HEK293T (cell line): ENCODE results near the gene NOG.

Experiments
- CTCF ChIA-PET: fragments of 350-600 bp; formaldehyde crosslinking; extraction: SDS; loops from one replicate; lab custom pipeline; 2021; ENCODE audit warnings: antibody characterized with exemption, inconsistent platforms; lab: Yijun Ruan, JAX
- POLR2A ChIA-PET: fragments of 350-600 bp; formaldehyde crosslinking; extraction: SDS; loops from one replicate; lab custom pipeline; 2020; ENCODE audit warnings: antibody characterized with exemption, inconsistent platforms; lab: Yijun Ruan, JAX
- DNase-seq: peaks from one replicate; pipeline ENCODE4 v3.0.0; 2012; ENCODE audit warnings: mixed read lengths; ENCODE audit errors: extremely low spot score
- ARNT ChIP-seq: fragments of 450-650 bp; IDR thresholded peaks from 2 replicates; pipeline ENCODE4 v1.6.1; 2017; ENCODE audit warnings: mild to moderate bottlenecking
- BHLHE40 ChIP-seq: fragments of 450-650 bp; IDR thresholded peaks from 2 replicates; pipeline ENCODE4 v1.6.1; 2016; ENCODE audit warnings: mild to moderate bottlenecking, moderate library complexity, borderline replicate concordance
- CTBP1 ChIP-seq: fragments of 450-650 bp; IDR thresholded peaks from 2 replicates; pipeline ENCODE4 v1.6.1; 2016; ENCODE audit warnings: borderline replicate concordance
- ELF4 ChIP-seq: fragments of 450-650 bp; IDR thresholded peaks from 2 replicates; pipeline ENCODE4 v1.6.1; 2017; ENCODE audit warnings: antibody characterized with exemption
- FOXK2 ChIP-seq: fragments of 450-650 bp; IDR thresholded peaks from 2 replicates; pipeline ENCODE4 v1.6.1; 2016; ENCODE audit warnings: mild to moderate bottlenecking
- FOXM1 ChIP-seq: fragments of 450-650 bp; IDR thresholded peaks from 2 replicates; pipeline ENCODE4 v1.6.1; 2017; ENCODE audit warnings: mild to moderate bottlenecking, borderline replicate concordance
- HDGF ChIP-seq: fragments of 450-650 bp; IDR thresholded peaks from 2 replicates; pipeline ENCODE4 v1.6.1; 2017; ENCODE audit warnings: antibody characterized with exemption, borderline replicate concordance
- L3MBTL2 ChIP-seq: fragments of 450-650 bp; conservative IDR thresholded peaks from 2 replicates; pipeline ENCODE4 v1.6.1; 2016; ENCODE audit warnings: mild to moderate bottlenecking
- LEF1 ChIP-seq: fragments of 450-650 bp; IDR thresholded peaks from 2 replicates; pipeline ENCODE4 v1.6.1; 2017; ENCODE audit warnings: mild to moderate bottlenecking, borderline replicate concordance
- PKNOX1 ChIP-seq: fragments of 450-650 bp; IDR thresholded peaks from 2 replicates; pipeline ENCODE4 v1.6.1; 2016
- SP1 ChIP-seq: fragments of 450-650 bp; IDR thresholded peaks from 2 replicates; pipeline ENCODE4 v1.6.1; 2017
- SUZ12 ChIP-seq: fragments of 450-650 bp; IDR thresholded peaks from 2 replicates; pipeline ENCODE4 v1.6.1; 2016; ENCODE audit warnings: mild to moderate bottlenecking
- TARDBP ChIP-seq: fragments of 450-650 bp; IDR thresholded peaks from 2 replicates; pipeline ENCODE4 v1.6.1; 2016
- ZNF384 ChIP-seq: fragments of 450-650 bp; IDR thresholded peaks from 2 replicates; pipeline ENCODE4 v1.6.1; 2016

NOG gene

GRCh38 chr17:56592487-56593085 is 913 bp upstream of the NOG start:
- peak; percentile 86 for DNase-seq
- ChIA-PET CTCF (interaction anchor here (0.6 to 2.0 kb wide), 9 partner anchors 10 to 873 kb away, joined by 3 to 8 read pairs (median 4); no protein-coding TSS in a partner anchor), POLR2A (interaction anchor here (0.6 to 1.5 kb wide), 4 partner anchors 63 to 243 kb away, joined by 3 to 4 read pairs (median 3); no protein-coding TSS in a partner anchor)
- TF ChIP-seq ELF4 (no peak), L3MBTL2 (peak; percentile 38; the same call in 1 of the 2 replicates)

- ChIA-PET POLR2A (interaction anchor here (0.6 to 1.6 kb wide), 5 partner anchors 15 to 242 kb away, joined by 3 to 5 read pairs (median 4); no protein-coding TSS in a partner anchor), CTCF (interaction anchor here (0.7 to 2.0 kb wide), 7 partner anchors 11 to 873 kb away, joined by 3 to 8 read pairs (median 4); no protein-coding TSS in a partner anchor)
- no peak for TF ChIP-seq LEF1
- TF ChIP-seq FOXM1 = no peak
- no peak for TF ChIP-seq CTBP1
- no peak for TF ChIP-seq SP1
- no peak for TF ChIP-seq TARDBP
- no peak for TF ChIP-seq L3MBTL2
- TF ChIP-seq SUZ12 = no peak
- TF ChIP-seq FOXK2 = no peak
- TF ChIP-seq ZNF384 = no peak
- no peak for TF ChIP-seq PKNOX1
- no peak for TF ChIP-seq BHLHE40
- TF ChIP-seq HDGF = no peak
- peak; percentile 45 for DNase-seq
Measured at GRCh38 chr17:56593086-56593645, 333 bp upstream of the NOG start.

- ChIA-PET CTCF (interaction anchor here (0.9 kb wide), 2 partner anchors 121 to 122 kb away, joined by 3 to 4 read pairs; no protein-coding TSS in a partner anchor), POLR2A (interaction anchor here (1.6 kb wide), 1 partner anchor 17 kb away, joined by 5 read pairs; no protein-coding TSS in a partner anchor)
- peak; percentile 23 for DNase-seq
- TF ChIP-seq SUZ12 (no peak), ZNF384 (peak; percentile 93), LEF1 (peak; percentile 91)
Measured at GRCh38 chr17:56594320-56595107, 1.0 kb downstream of the NOG start.

DNA sequence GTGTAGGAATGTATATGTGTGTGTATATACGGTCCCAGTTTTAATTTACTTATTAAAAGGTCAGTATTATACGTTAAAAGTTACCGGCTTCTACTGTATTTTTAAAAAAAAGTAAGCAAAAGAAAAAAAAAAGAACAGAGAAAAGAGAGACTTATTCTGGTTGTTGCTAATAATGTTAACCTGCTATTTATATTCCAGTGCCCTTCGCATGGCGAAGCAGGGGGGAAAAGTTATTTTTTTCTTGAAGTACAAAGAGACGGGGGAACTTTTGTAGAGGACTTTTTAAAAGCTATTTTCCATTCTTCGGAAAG is 1.6 kb downstream of the NOG start:
- ChIA-PET CTCF (interaction anchor here (0.7 to 0.9 kb wide), 3 partner anchors 120 to 485 kb away, joined by 3 to 4 read pairs (median 3); no protein-coding TSS in a partner anchor), POLR2A (interaction anchor here (0.7 kb wide), 1 partner anchor 9 kb away, joined by 5 read pairs; no protein-coding TSS in a partner anchor)
- TF ChIP-seq TARDBP (no peak), ARNT (no peak), SUZ12 (no peak), PKNOX1 (no peak), SP1 (no peak), CTBP1 (no peak), HDGF (no peak), BHLHE40 (no peak)
- DNase-seq = no peak

DNA sequence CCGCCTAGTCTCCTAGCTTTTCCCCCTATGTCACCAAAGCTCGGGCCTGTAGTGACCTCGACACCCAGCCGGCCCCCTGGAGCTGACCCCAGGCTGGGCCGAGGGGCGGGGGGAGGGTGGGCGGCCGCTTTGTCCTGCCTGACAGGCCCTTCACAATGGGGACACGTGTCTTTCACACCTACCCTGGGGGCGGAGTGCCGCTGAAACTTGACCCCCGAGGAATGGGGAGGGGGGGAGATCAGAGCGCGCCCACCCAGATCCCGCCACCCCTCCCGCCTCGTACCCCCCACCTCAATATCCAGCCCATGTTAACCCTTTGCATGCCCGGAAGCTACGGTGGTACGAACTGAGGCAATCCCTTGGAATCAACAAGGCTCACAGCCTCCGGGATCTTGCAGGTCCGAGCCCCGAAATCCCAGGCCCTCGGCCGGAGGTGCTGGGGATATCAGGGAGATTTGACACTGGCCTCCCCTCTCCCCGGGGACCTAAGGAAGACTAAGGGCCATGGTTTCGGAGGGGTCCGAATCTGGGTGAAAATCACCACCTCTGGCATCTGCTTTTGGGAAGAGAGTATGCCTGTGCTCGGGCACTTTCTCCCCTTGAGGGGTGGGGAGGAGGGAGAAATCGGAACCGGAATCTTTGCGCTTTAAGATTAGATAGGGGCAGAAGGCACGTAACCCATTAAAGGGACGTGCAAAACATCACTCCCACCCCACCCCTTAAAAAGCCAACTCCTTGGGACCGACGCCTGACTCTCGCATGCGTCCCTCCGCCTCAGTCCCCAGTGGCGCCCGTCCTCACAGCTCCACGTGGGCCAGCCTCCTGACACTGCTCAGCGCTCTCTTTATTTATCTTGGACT is 2.6 kb downstream of the NOG start:
- TF ChIP-seq ZNF384 (no peak), L3MBTL2 (peak; percentile 83)
- CTCF ChIA-PET = interaction anchor here (0.6 kb wide), 1 partner anchor 120 kb away, joined by 3 read pairs; no protein-coding TSS in a partner anchor

DNA sequence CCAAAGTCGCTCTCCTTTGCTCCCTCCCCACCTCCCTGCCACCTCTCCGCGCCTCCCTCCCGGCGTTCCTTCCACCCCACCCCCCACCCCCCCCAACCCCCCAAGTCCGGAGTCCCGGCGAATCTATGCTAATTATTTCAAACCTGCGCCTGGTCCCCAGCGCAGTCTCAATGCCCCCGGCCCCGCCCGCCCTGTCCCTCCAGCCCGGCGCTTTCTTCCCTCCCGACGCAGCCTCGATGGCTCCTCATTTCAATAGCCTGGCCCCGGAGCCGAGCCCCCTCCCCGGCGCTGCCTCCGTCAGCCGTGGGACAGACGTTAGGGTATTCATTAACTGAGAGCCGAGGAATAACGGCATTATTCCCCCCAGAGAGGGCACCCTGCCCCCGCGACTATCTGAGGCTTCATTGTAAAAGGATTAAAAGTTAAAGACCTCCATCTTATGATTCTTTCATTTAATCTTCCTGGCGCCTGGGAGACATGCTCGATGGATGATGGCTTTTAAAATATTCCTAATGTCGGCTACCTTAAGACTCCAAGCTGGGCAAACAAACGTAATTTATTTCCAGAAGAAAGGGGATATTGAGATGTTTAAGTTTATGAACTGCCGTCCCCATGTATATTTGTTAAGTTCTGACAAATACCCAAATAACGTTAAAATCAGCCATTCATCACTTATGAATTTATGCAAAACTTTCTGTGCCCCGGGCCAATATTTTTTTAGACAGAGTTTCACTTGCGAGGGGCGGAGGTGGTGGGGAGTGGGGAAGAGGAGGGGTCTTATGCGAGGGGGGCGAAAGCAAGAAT is 3.4 kb downstream of the NOG start:
- ChIA-PET CTCF (interaction anchor here (0.6 to 3.3 kb wide), 2 partner anchors 119 kb away, joined by 3 to 9 read pairs; no protein-coding TSS in a partner anchor), POLR2A (interaction anchor here (1.8 kb wide), 1 partner anchor 40 kb away, joined by 7 read pairs; no protein-coding TSS in a partner anchor)
- TF ChIP-seq FOXK2 (no peak), TARDBP (no peak), ZNF384 (no peak)
- peak; percentile 44 for DNase-seq

More for the DNA sequence above, 2.6 kb downstream of the NOG start:
- POLR2A ChIA-PET = interaction anchor here (0.7 to 1.0 kb wide), 2 partner anchors 10 to 98 kb away, joined by 3 to 5 read pairs; no protein-coding TSS in a partner anchor
- DNase-seq = no peak
